Osteocyte (in vitro differentiated cells): ENCODE results near the gene FTSJ3. TPM values are rescaled to one million over a fixed set of nuclear protein-coding genes. Genes with fewer than 3 reads are reported as not detected.

Source experiments
- DNase-seq: peaks from one replicate; pipeline ENCODE4 v3.0.0; 2021; ENCODE audit warnings: mixed read lengths; ENCODE audit not compliant: unreplicated experiment; ENCODE audit errors: extremely low spot score
- H3K27ac Mint-ChIP-seq: one replicate; pipeline ENCODE4 v1.8.0; 2021; ENCODE audit warnings: mild to moderate bottlenecking, mixed read lengths; ENCODE audit not compliant: unreplicated experiment
- H3K27me3 Mint-ChIP-seq: one replicate; pipeline ENCODE4 v1.8.0; 2021; ENCODE audit warnings: mixed read lengths; ENCODE audit not compliant: unreplicated experiment
- H3K36me3 Mint-ChIP-seq: one replicate; pipeline ENCODE4 v1.8.0; 2021; ENCODE audit warnings: mixed read lengths; ENCODE audit not compliant: unreplicated experiment
- H3K4me1 Mint-ChIP-seq: one replicate; pipeline ENCODE4 v1.8.0; 2021; ENCODE audit warnings: mixed read lengths; ENCODE audit not compliant: unreplicated experiment
- H3K4me3 Mint-ChIP-seq: one replicate; pipeline ENCODE4 v1.8.0; 2021; ENCODE audit warnings: mild to moderate bottlenecking, moderate library complexity, mixed read lengths; ENCODE audit not compliant: unreplicated experiment
- H3K9me3 Mint-ChIP-seq: one replicate; pipeline ENCODE4 v1.8.0; 2021; ENCODE audit warnings: mixed read lengths; ENCODE audit not compliant: unreplicated experiment
- CTCF ChIP-seq: fragments of 200-600 bp; sonication (generic); IDR thresholded peaks from 2 replicates; pipeline ENCODE4 v1.5.0; 2021; ENCODE audit warnings: antibody characterized with exemption, mild to moderate bottlenecking, moderate library complexity
- total RNA-seq: library from RNA; stranded (reverse); gene quantifications from 2 replicates; pipeline ENCODE4 v1.2.1, GENCODE V29; 2021

FTSJ3 gene
- total RNA-seq, 1 donor from 2014 or later = 36.1 TPM

DNA sequence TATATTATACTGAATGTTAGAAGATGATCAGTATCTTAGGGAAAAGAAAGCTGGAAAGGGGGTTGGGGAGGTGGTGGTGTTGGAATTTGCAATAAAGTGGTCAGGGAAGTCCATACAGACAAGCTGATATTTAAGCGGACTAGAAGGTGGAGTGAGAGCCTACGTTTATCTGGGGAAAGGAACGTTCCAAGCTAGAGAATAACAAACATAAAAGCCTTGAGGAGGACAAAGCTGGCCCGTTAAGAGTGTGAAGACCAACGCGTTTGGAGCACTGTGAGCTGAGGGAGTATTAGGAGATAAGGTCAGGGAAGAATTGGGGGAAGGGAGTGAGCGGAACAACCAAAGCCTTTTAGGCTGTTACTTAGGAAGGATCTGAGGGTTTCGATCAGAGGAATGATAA lies 52.0 kb downstream of the FTSJ3 start:
- H3K4me1 Mint-ChIP-seq = peaks cover 46% of the 10 kb centered on the region
- peak overlapping the region; percentile 98 for H3K4me3 Mint-ChIP-seq
- peaks cover 13% of the 10 kb centered on the region for H3K36me3 Mint-ChIP-seq
- peak overlapping the region; percentile 100 for H3K27ac Mint-ChIP-seq
- no peak for TF ChIP-seq CTCF
- H3K9me3 Mint-ChIP-seq = no peaks in the 10 kb centered on the region
- H3K27me3 Mint-ChIP-seq = no peaks in the 10 kb centered on the region
- no peak for DNase-seq

DNA sequence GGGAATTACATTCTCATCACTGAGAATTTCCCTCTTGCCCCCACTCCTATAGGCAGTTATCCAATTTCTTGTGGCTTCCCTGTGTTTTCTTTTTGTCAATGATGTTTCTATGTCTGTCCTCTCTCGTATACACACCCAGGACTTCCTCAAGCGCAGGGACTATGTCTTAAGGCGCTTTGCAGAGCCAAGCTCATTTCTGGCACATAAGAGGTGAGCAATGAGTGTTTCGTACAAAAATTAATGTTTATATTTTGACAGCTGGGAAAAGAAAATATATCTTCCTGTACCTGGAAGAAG lies 52.5 kb downstream of the FTSJ3 start:
- no peak for DNase-seq
- TF ChIP-seq CTCF = no peak
- no peaks in the 10 kb centered on the region for H3K9me3 Mint-ChIP-seq
- H3K27ac Mint-ChIP-seq = peak overlapping the region; percentile 100
- no peaks in the 10 kb centered on the region for H3K27me3 Mint-ChIP-seq
- peaks cover 11% of the 10 kb centered on the region for H3K36me3 Mint-ChIP-seq
- H3K4me1 Mint-ChIP-seq = peaks cover 44% of the 10 kb centered on the region
- peak overlapping the region; percentile 98 for H3K4me3 Mint-ChIP-seq

GRCh38 chr17:63774141-63774968 lies 53.1 kb downstream of the FTSJ3 start, which contains the start of gene DDX42:
DDX42 (plus strand) TSS chr17:63774170; CDS start chr17:63787050, 12,880 bp downstream.
- no peaks in the 10 kb centered on the region for H3K27me3 Mint-ChIP-seq
- H3K4me3 Mint-ChIP-seq = peak within 1 kb of the TSS; percentile 98
- H3K4me1 Mint-ChIP-seq = peaks cover 40% of the 10 kb centered on the region
- peak; percentile 22 for TF ChIP-seq CTCF
- no peaks in the 10 kb centered on the region for H3K9me3 Mint-ChIP-seq
- peaks cover 7% of the 10 kb centered on the region for H3K36me3 Mint-ChIP-seq
- DNase-seq = peak; percentile 95
- peak within 1 kb of the TSS; percentile 100 for H3K27ac Mint-ChIP-seq

DNA sequence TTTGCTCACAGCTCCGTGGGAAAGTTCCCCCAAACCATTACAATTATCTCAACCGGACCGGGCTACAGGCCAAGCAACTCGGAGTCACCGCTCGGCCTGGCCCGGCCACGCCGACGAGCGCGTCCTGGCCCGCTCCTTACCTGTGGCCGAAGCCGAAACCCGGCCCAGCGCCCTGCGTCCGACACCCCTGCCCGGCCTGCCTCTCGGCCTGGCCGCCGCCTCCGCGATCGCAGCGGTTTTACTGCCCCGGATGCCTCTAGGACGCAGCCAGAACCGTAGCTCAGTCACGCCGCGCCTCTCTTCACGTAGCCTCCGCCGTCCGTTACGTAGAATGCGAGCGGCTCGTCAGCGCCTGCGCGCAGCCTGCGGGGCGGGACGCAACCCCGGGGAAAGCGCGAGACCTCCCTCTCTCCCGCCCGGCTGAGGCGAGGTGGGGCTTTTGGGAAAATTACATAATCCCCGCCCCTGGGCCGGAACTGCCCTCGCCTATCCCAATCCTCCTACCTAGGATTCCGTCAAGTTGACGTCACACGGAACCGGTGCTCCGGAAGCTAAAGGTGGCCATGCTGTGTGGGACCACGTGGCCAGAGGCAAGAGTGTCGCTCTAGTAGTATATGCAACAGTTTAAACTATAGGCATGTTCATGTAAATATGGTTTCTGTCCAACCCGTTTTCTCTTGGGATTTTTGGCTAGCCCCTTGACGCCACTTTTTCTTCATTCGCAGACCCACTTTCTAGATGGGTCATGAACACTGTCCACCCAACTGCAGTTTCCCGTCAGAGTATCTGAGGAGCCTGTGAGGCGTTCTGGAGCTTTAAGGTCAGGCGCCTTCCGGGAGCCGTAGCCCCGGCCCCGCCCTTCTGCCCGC lies 54.0 kb downstream of the FTSJ3 start, which contains the start of gene CCDC47:
Gene CCDC47 (minus strand): TSS at position 326 of the 869 bp plus-strand sequence. CDS start 7,422 bp downstream, outside the sequence.
- DNase-seq = peak; percentile 100
- peak within 1 kb of the TSS; percentile 98 for H3K4me3 Mint-ChIP-seq
- no peaks in the 10 kb centered on the region for H3K27me3 Mint-ChIP-seq
- peaks cover 38% of the 10 kb centered on the region for H3K4me1 Mint-ChIP-seq
- H3K27ac Mint-ChIP-seq = peak within 1 kb of the TSS; percentile 100
- no peaks in the 10 kb centered on the region for H3K9me3 Mint-ChIP-seq
- H3K36me3 Mint-ChIP-seq = peaks cover 3% of the 10 kb centered on the region
- TF ChIP-seq CTCF = no peak
